ENCODE measurements around the gene BFSP2. TPM values are rescaled to one million over a fixed set of nuclear protein-coding genes. Genes with fewer than 3 reads are reported as not detected.

Gene BFSP2
- not detected in 2 replicates for total RNA-seq (ENCODE audit: low replicate concordance)

GRCh38 chr3:133400006-133400515 is at the start of gene BFSP2:
Gene BFSP2, plus strand, starts transcription at chr3:133400056. Its CDS starts 28 bp downstream, at chr3:133400084.

Other genes with a start within 250 kb of the BFSP2 start
- gene CDV3, start 173.6 kb downstream of the BFSP2 start, total RNA-seq (ENCODE audit: low replicate concordance) = 69.4 and 135 TPM in 2 replicates